ENCODE measurements around the gene DLST. TPM values are rescaled to one million over a fixed set of nuclear protein-coding genes. Genes with fewer than 3 reads are reported as not detected.

DLST gene
- total RNA-seq, 1 donor from 2014 or later: 82.7 TPM

DNA sequence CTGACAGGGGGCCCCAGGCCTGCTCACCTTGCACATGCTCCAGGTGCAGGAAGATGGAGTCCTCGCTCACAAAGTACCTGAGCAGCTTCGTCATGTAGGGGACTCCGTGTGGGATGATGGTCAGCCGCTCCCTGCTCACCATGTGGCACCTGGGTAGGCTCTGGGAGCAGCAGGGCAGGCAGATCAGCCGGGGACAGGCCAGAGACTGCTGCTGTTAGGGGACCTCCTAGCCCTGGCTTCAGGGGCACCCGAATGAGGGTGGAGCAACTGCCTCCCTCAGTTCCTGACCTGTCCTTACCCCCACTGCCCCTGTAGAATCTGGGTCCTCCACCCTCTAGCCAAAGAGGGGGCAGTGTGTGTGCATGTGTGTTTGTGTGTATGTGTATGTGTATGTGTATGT lies 29.5 kb downstream of the DLST start:
- Histone ChIP-seq H3K9me3 (no peaks in the 10 kb centered on the region), H3K4me1 (peaks cover 14% of the 10 kb centered on the region), H3K27ac (no peak overlapping the region), H3K27me3 (ENCODE audit: low read depth) (no peaks in the 10 kb centered on the region), H3K36me3 (no peaks in the 10 kb centered on the region), H3K4me3 (no peak overlapping the region)
- ATAC-seq: no peak
- no peak for DNase-seq
- TF ChIP-seq CTCF (IDR thresholded peaks at IDR 0.05): no peak
- intact Hi-C loops (cut with DNase I): no loop called here

DNA sequence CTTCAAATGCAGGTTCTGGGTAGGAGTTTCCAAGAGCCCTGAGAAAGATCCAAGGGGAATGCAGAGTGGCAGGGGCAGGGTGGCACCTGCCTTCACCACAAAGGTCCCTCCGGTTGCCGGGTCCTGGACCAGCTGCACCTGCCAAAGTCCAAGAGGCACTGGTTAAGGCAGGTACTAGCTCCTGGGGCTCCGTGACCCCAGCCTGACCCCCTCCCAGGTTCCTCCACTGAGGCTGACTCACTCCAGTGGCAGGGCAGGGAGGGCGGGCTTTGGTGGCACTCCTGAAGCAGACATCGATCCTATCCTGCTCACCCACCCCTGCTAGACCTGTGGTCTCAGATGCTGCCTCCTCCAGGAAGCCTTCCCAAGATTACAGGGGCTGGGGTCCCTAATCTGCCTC lies 30.0 kb downstream of the DLST start:
- Histone ChIP-seq H3K27me3 (ENCODE audit: low read depth) (no peaks in the 10 kb centered on the region), H3K9me3 (no peaks in the 10 kb centered on the region), H3K4me1 (peaks cover 13% of the 10 kb centered on the region), H3K36me3 (no peaks in the 10 kb centered on the region), H3K4me3 (no peak overlapping the region), H3K27ac (no peak overlapping the region)
- no peak for ATAC-seq
- intact Hi-C loops (cut with DNase I): no loop called here
- DNase-seq: no peak
- no peak for TF ChIP-seq CTCF (IDR thresholded peaks at IDR 0.05)

- Histone ChIP-seq H3K27me3 (ENCODE audit: low read depth) (no peaks in the 10 kb centered on the region), H3K27ac (no peak overlapping the region), H3K36me3 (no peaks in the 10 kb centered on the region), H3K4me3 (no peak overlapping the region), H3K9me3 (no peaks in the 10 kb centered on the region), H3K4me1 (peaks cover 13% of the 10 kb centered on the region)
- intact Hi-C loops (cut with DNase I): no loop called here
- DNase-seq (no peak), ATAC-seq (no peak)
- TF ChIP-seq CTCF (IDR thresholded peaks at IDR 0.05): no peak
Observed at GRCh38 chr14:74912111-74912510, 30.4 kb downstream of the DLST start.

- Histone ChIP-seq H3K4me3 (no peak overlapping the region), H3K36me3 (no peaks in the 10 kb centered on the region), H3K27me3 (ENCODE audit: low read depth) (no peaks in the 10 kb centered on the region), H3K9me3 (no peaks in the 10 kb centered on the region), H3K4me1 (peaks cover 13% of the 10 kb centered on the region), H3K27ac (no peak overlapping the region)
- no peak for TF ChIP-seq CTCF (IDR thresholded peaks at IDR 0.05)
- ATAC-seq (no peak), DNase-seq (no peak)
- intact Hi-C loops (cut with DNase I): no loop called here
Observed at GRCh38 chr14:74912801-74913200, 31.1 kb downstream of the DLST start.

- Histone ChIP-seq H3K36me3 (no peaks in the 10 kb centered on the region), H3K27me3 (ENCODE audit: low read depth) (no peaks in the 10 kb centered on the region), H3K4me1 (peaks cover 17% of the 10 kb centered on the region), H3K4me3 (no peak overlapping the region), H3K9me3 (no peaks in the 10 kb centered on the region), H3K27ac (no peak overlapping the region)
- intact Hi-C loops (cut with DNase I): no loop called here
- TF ChIP-seq CTCF (IDR thresholded peaks at IDR 0.05): no peak
- DNase-seq (no peak), ATAC-seq (no peak)
Observed at GRCh38 chr14:74913393-74913910, 31.7 kb downstream of the DLST start.

Measured in lower lobe of right lung (tissue), 2 donors.